ENCODE results near the gene DLG5.

The DLG5 gene

GRCh38 chr10:77789016-77789415, 137.5 kb downstream of the DLG5 start:
- TF ChIP-seq CTCF (conservative IDR thresholded peaks at IDR 0.05): no peak
- no peak overlapping the region for H3K27ac ChIP-seq

- no peak overlapping the region for H3K27ac ChIP-seq
- no peak for TF ChIP-seq CTCF (conservative IDR thresholded peaks at IDR 0.05)
These were observed 138.0 kb downstream of the DLG5 start for GRCh38 chr10:77788496-77789010.

GRCh38 chr10:77787440-77787839, 139.1 kb downstream of the DLG5 start:
- no peak for TF ChIP-seq CTCF (conservative IDR thresholded peaks at IDR 0.05)
- H3K27ac ChIP-seq: no peak overlapping the region

GRCh38 chr10:77784856-77785255, 141.7 kb downstream of the DLG5 start:
- no peak overlapping the region for H3K27ac ChIP-seq
- TF ChIP-seq CTCF (conservative IDR thresholded peaks at IDR 0.05): no peak

- TF ChIP-seq CTCF (conservative IDR thresholded peaks at IDR 0.05): no peak
- no peak overlapping the region for H3K27ac ChIP-seq
These were observed 144.1 kb downstream of the DLG5 start for GRCh38 chr10:77782328-77783061.

GRCh38 chr10:77781451-77782327, 144.9 kb downstream of the DLG5 start:
- TF ChIP-seq CTCF (conservative IDR thresholded peaks at IDR 0.05): no peak
- H3K27ac ChIP-seq: no peak overlapping the region

GRCh38 chr10:77780180-77780579, 146.4 kb downstream of the DLG5 start:
- H3K27ac ChIP-seq: no peak overlapping the region
- TF ChIP-seq CTCF (conservative IDR thresholded peaks at IDR 0.05): no peak
